ENCODE results near the gene MAPRE2.
A peak's percentile ranks its signal among the peaks of the same experiment; 100 is the strongest.
"Not testable (repeated sequence)": the region's sequence is repeated elsewhere in the genome, so short reads cannot be mapped to it uniquely, and the experiment has no call there.

Gene MAPRE2

DNA sequence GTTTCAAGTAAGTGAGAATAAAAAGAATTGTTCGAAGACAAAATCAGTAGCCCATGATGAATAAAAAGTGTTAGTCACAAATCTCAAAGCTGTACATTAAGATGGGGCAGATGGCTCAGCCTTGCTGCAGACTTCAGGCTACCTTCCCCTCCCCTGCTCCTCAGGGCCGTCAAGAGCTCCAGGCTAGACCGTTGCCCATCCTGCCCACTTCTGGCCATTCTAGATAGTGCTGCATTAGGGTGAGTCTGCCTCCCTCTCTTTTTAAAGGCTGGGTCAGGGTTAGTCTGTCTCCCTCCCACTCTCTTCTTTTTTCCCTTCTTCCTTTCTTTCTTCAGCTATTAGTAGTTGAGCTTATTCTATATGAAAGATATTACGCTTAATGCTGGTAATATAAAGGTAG is 86.0 kb downstream of the MAPRE2 start:
- no peak for DNase-seq

- no peak for DNase-seq
Observed at GRCh38 chr18:35128675-35129074, 87.5 kb downstream of the MAPRE2 start.

DNA sequence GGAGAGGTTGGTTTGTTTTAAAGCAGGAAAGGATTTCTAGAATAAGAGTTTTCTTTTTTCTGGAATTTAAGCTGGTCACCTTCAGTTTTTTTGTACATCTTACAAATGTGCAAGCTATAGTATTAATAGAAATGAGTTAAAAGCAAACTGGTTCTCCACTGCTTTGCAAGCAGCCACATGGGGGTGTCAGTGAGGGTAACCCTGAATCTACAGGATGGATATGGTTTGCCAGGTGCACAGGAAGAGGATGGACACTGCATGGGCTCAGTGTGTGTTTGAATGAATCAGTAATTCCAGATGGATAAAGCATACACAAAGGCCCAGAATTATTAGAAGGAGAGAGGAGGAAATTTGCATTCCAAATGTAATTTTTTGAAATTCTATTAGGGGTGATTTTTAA is 89.0 kb downstream of the MAPRE2 start:
- no peak for DNase-seq

GRCh38 chr18:35131387-35132020 is 90.3 kb downstream of the MAPRE2 start:
- DNase-seq = no peak

DNA sequence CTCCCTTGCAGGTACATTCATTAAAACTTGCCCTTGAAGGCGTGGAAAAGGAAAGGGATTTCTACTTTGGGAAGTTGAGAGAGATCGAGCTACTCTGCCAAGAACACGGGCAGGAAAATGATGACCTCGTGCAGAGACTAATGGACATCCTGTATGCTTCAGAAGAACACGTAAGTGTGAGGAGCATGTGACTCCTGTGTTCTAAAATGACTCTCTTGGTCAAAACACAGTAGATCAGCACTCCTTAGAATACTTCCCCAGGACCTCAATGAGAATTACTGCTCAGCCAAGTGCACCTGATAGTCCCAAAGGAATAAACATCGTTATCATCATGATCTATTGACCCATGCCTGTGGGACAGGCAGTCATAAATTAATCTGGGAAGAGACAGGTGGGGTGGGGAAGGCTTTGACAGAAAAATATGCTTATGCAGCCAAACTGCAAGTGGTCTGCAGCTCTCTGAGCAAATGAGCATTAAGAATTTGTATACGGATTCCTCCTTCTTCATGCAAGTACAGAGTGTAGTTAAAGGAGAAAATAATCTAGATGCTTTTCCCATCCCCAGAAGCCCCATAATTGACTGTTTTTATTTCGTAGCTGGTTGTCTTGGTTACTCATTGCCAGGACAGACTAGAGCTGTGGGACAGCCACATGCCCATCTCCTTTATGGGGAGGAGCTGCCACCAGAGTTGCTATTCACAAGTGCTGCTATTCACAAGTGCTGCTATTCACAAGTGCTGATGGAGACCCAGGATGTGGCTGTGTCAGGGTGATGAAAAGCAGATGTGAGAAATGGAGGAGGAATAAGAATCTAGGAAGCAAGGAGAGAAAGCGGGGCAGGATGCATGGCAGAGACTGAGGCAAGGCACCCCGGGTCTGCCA is 91.0 kb downstream of the MAPRE2 start:
- no peak for DNase-seq

- DNase-seq = no peak
Observed at GRCh38 chr18:35134190-35134730, 93.0 kb downstream of the MAPRE2 start.

GRCh38 chr18:35134791-35135531 is 93.7 kb downstream of the MAPRE2 start:
- DNase-seq = no peak

- no peak for DNase-seq
Observed at GRCh38 chr18:35136248-35136647, 95.0 kb downstream of the MAPRE2 start.

DNA sequence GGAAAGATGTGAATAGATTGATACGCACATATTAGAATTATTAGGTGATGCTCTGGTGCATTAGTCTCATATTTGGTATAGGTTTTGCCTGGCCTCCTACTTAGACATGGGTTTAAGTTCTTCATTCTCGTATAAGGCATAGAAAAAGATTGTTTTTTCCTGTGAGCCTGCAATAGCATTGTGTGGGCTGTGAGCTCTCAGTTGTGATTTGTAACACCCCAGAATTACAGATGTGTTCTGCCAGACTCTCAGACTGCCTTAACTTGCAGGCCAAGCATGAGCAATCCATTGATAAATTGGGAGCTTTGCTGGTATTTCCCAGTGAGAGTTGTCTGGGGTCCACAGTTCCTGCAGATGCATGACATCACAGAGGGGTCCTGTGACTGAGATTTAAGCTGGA is 95.7 kb downstream of the MAPRE2 start:
- DNase-seq = no peak

DNA sequence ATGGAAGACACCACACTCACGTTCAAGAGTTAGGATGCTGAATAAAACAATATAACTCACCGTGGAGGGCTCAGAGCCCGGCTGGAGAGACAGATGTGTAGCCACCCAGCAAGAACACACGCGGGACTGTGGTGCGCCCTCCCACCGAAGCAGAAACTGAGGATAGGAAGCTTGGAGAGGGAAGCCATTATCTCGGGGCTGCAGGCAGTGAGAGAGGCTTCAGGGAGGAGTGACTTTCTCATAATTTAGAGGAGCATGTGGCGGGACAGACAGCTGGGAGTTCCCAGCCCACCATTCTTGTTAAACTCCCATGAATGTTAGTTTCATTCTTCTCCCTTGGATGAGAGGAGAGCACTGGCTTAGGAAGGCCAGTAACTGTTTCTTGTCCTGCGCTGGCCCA is 96.4 kb downstream of the MAPRE2 start:
- no peak for DNase-seq

DNA sequence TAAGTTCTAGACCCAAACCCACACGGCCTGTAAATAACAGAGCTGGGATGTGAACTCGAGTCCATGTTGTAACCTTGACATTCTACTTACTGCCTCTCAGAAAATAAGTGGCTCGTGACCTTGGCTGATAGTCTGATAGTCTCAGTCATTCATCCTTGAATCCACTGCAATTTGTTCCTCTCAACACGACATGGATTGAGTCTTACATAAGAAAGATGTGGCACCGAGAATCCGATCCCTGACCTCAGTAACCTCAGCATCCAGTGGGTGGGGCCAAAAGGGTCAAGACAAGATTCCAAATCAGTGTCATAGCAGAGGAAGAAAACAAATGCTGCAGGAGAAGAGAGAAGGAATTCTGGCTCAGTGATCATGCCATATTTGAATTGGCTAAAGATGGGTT is 97.6 kb downstream of the MAPRE2 start:
- no peak for DNase-seq

- DNase-seq = no peak
Observed at GRCh38 chr18:35139517-35139916, 98.3 kb downstream of the MAPRE2 start.

DNA sequence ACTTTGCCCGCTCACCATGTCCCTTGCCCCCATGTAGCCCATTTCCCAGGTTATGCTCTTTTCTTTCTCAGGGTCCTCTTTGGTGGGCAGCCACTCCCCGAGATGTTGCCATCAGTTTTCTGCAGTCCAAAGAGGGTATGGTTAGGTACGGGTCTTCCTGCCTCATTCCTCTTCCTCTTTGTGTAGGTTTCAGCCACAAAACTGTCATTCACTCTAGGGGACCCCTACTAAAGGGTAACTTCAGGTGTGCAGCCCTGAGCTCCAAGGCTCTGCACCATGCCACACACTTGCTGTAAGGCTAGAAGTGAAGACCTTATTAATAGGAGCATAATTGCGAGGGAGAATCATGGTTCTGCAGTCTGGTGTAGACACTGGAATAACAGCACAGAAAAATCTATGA is 99.9 kb downstream of the MAPRE2 start:
- no peak for DNase-seq

DNA sequence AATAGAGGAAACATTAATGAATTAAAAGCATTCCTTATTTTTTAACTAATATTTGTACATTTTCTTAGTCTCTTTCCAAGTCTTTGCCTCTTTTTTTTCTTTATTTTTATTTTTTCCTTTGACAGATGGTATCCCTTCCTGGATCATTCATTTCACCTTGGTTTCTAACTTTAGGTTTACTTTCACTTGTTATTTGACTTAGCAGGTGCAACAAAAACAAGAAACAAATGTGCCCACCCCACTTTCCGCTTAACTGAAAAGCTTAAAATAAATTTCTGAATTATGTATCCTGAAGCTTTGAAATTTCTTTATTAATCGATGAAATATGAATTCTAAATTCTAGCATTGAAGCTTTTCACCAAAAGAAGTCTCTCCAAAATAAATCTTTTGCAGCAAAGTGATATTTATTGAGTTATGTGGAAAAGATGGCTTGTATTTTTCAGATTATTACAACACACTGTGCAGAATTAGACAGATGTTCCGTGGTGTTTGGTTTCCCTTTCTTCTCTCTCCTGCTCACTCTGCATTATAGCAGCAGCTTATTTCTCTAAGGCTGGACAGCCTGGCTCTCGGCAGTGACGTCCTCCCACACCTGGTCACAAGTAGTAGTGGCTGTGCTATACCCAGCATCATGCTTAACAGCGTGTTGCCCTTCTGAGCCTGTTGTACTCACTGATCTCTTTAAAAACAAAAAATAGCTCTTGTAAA is 100.5 kb downstream of the MAPRE2 start:
- no peak for DNase-seq

- DNase-seq = no peak
Observed at GRCh38 chr18:35142275-35142615, 101.0 kb downstream of the MAPRE2 start.

DNA sequence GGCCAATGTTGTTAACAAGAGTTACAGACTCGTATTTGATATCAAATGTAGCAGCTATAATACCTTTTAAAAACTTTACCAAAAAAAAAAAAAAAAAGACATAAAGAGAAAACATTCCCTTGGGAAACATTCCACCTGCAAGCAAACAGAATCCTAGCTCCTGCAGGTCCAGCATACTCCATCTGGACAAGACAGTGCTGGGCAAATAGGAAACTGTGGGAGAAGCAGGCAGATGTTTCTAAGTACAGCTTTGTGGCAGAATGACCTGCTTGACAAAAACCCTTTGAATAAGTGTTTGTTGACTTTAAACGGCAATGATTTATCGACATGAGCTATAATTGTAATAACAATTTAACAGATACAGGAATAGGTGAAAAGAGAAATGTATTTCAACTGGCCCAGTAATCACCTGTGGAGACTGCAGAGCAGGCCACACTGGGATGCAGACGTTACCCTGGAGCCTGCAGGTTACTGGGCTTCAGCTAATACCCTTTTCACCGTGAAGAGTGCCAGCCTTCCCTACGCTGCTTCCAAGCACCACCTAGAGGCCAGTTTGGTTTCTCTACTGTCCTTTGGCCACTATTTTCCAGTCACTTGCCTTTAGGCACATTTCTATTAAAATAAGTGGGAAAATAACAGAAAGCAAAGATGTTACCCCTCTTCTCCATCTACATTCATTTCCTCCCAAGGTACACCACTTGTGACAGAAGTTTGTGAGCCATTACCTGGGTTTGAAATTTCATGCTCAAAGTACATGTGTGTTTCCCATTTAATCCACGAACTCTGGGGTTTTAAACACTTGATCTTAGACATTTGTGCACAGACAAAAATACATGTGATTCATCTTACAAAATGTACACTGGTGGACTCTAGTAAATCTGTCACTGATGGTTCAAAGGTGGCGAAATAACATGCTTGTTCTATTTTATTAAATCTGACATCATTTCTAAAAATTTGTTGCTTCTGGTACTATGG is 102.7 kb downstream of the MAPRE2 start:
- DNase-seq = peak; percentile 15

DNA sequence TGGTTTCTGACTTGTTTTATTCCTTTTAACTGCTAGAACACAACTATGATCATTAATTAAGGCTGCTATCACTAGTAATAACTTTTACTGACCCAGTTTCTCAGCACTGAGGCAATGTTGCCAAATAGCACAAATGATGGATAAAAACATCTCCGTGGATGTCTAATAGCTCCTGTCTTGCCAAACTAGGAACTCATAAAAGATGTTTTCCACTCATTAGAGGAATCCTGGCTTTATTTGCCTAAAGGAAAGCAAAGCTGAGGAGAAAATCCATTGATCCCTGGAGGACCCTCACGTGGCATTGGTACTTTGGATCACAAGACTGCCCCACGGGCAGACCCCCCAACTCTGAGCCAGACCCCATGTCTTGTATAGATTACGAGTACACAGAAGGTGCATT is 103.5 kb downstream of the MAPRE2 start:
- no peak for DNase-seq

DNA sequence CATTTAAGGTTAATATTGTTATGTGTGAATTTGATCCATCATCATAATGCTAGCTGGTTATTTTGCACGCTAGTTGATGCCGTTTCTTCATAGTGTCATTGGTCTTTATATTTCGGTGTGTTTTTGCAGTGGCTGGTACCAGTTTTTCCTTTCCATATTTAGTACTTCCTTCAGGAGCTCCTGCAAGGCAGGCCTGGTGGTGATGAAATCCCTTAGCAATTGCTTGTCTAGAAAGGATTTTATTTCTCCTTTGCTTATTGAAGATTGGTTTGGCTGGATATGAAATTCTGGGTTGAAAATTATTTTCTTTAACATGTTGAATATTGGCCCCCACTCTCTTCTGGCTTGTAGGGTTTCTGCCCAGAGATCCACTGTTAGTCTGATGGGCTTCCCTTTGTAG is 109.0 kb downstream of the MAPRE2 start:
- DNase-seq = not testable (repeated sequence)

DNA sequence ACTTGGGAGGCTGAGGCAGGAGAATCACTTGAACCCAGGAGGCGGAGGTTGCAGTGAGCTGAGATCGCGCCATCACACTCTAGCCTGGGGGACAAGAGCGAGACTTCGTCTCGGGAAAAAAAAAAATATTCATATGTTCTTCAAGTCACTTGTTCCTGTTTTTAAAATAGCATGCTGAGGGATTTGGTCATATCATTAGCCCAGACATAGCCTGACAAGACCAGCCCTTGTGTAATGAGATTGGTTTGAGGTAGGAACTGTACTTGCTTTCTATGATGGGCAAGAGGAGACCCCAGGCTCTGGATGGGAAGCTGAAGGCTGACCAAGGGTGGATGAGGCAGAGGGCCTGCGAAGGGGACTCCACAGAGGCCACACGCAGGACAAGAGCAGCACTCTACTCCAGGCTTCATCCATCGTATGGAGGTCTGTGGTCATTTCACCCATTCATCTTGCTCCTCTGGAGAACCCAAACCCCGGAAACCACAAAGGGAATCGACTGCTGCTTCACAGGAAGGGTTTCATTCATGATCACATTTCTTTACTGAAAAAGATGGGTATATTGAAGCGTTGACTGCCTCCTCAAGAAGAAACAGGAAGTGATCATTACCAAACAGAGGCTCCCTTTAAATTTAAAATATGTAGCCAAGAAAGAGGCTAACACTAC is 112.5 kb downstream of the MAPRE2 start:
- no peak for DNase-seq

DNA sequence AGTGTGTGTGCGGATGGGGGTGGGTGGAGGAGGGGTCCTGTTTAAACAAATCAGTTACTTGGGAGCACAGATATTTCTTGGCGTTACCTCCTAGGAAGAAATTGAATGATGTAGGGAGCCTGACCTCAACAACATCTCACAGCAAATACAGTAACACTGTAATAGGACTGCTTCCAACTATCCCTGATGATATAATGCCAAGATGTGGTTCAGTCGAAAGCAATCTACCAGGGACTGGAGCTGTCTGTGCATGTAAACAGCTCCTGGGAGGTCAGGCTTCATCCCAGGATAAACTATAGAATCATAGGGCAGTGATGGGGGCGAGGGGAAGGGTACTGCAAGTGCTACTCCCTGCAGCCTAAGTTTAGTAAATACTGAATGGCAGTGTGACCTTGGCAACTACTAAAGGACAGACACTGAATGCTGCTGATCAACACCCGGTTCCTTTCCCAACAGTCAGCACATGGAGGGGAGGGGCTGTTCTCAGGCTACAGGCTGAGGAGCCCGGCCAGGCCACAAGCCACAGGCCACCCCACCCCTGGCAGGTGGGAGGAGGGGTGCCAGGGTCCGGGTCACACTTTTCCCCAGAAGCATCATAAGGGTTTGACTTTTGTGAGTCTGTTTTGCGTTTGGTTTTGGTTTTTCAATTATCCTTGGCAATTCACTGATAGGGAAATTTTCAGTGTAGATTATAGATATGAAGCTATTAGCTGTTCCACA is 114.3 kb downstream of the MAPRE2 start:
- DNase-seq = no peak
